Gastroesophageal sphincter (tissue), 3 donors: ENCODE data around the gene NEO1.

ENCODE experiments used
- CTCF ChIP-seq, 4 experiments: fragments of 200-600 bp in 2 of 4; fragments of 450-650 bp in 2 of 4; sonication (generic) in 1 of 4; IDR thresholded peaks; one replicate each; pipeline ENCODE4 v1.5.1; 2017 to 2019; ENCODE audit warnings: antibody characterized with exemption in 4 of 4, mild to moderate bottlenecking in 2 of 4, moderate library complexity in 2 of 4
- EP300 ChIP-seq: sonication (generic); formaldehyde crosslinking; IDR thresholded peaks from one replicate; pipeline ENCODE4 v1.6.1; 2017; ENCODE audit warnings: antibody characterized with exemption, mild to moderate bottlenecking
- POLR2A ChIP-seq, 2 donors: fragments of 450-650 bp; IDR thresholded peaks; one replicate each; pipeline ENCODE4 v1.6.1; 2017; ENCODE audit warnings: antibody characterized with exemption in 2 of 2, mild to moderate bottlenecking in 2 of 2, moderate library complexity in 1 of 2
- POLR2AphosphoS5 ChIP-seq: sonication (generic); formaldehyde crosslinking; IDR thresholded peaks from one replicate; pipeline ENCODE4 v1.6.1; 2017; ENCODE audit warnings: antibody characterized with exemption

- TF ChIP-seq POLR2A (IDR thresholded peaks at IDR 0.05) (no peak), CTCF (IDR thresholded peaks at IDR 0.05) (no peak), POLR2AphosphoS5 (no peak), EP300 (no peak)
These were observed 299.8 kb downstream of the NEO1 start for GRCh38 chr15:73352082-73352481.
